ENCODE results near the gene MYO1D. TPM values are rescaled to one million over a fixed set of nuclear protein-coding genes. Genes with fewer than 3 reads are reported as not detected.

The MYO1D gene
- total and polyA plus RNA-seq, 2 of the 13 experiments (the other 11 are each of a cell fraction or from before 2014, with no cell fraction given) = 13.2 to 17.3 TPM

DNA sequence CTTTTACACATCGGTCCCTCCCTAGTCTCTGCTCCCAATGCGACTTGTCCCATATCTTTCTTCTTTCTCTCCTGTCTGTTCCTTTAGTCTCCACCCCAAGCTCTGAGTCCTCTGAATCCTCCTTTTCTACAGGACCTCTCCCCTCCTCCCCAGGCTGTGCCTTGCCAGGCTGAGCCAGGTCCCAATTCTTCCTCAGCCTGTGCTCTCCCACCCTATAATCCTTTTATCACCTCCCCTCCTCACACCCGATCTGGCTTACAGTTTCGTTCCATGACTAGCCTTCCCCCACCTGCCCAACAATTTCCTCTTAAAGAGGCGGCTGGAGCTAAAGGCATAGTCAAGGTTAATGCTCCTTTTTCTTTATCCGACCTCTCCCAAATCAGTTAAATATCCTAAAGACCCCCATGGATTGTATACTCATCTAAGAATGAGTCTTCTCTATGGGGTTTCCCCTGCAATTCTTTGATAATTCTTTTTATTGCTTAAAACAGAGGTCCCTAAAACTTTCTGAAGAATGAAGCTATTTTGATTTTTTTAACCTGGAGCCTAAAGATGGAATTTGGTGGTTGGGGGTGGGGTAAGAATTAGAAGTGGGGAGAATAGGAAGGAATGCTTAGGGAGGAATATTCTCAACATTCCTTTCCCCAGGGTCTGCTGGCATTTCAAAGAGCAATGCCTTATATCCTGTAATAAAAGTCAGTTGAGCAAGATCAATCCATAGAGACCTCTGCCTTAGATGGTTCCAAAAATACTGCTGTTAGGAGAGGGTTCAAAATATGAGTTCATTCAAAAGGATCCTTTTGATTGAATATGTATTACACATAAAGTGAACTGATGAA lies 102.8 kb downstream of the MYO1D start:
- Histone ChIP-seq H3K27me3 (ENCODE audit: control insufficient read depth in 1 of 2, insufficient read depth in 2 of 2, low read length in 2 of 2) (no peaks in the 10 kb centered on the region), H3K4me2 (ENCODE audit: low read depth, low read length) (no peak overlapping the region), H3K27ac (ENCODE audit: extremely low read length, insufficient read depth, low read length) (no peak overlapping the region), H3K79me2 (ENCODE audit: insufficient read depth, low read length) (no peaks in the 10 kb centered on the region), H3K9me3 (ENCODE audit: low read length) (no peaks in the 10 kb centered on the region), H4K20me1 (ENCODE audit: insufficient read depth, low read length) (no peaks in the 10 kb centered on the region), H2AFZ (ENCODE audit: low read length) (no peak overlapping the region), H3K4me3 (replicated peaks in 1 of 3; ENCODE audit: insufficient read depth in 1 of 3, low read depth in 2 of 3, low read length in 3 of 3) (no peak overlapping the region), H3K9ac (ENCODE audit: insufficient read depth, low read depth, low read length) (no peak overlapping the region), H3K4me1 (ENCODE audit: insufficient read depth, low read length) (no peaks in the 10 kb centered on the region), H3K36me3 (replicated peaks in 1 of 2; ENCODE audit: control insufficient read depth in 1 of 2, insufficient read depth in 2 of 2, low read length in 2 of 2) (no peaks in the 10 kb centered on the region)
- POLR2A ChIA-PET = no interaction called here
- CTCF ChIA-PET (ENCODE audit: low intra/inter-chr PET ratio, low total read pairs) = no interaction called here
- ATAC-seq (no peak), FAIRE-seq (no peak), DNase-seq (ENCODE audit: low spot score) (no peak)
- 93% methylated on average over 6 of the region's 6 CpGs for WGBS (ENCODE audit: low lambda C conversion rate)
- in situ Hi-C loops (cut with HindIII; ENCODE audit: extremely low pct_ligation_motif_present, low pct_unique_long_range_greater_than_20kb) (no loop called here), intact Hi-C loops (cut with micrococcal nuclease; ENCODE audit: unreplicated experiment) (no loop called here)
- TF ChIP-seq RAD51 (IDR thresholded peaks at IDR 0.05; ENCODE audit: borderline replicate concordance) (no peak), ZSCAN29 (CRISPR knock-in tag; conservative IDR thresholded peaks at IDR 0.05) (no peak), PCBP1 (IDR thresholded peaks at IDR 0.05; ENCODE audit: borderline replicate concordance, low read depth, low read length) (no peak), ZNF839 (CRISPR knock-in tag; IDR thresholded peaks at IDR 0.05; ENCODE audit: borderline replicate concordance) (no peak), NCOA2 (CRISPR knock-in tag; IDR thresholded peaks at IDR 0.05) (no peak), NKX3-1 (CRISPR knock-in tag; IDR thresholded peaks at IDR 0.05) (no peak), ZBTB7B (CRISPR knock-in tag; IDR thresholded peaks at IDR 0.05) (no peak), ZNF468 (CRISPR knock-in tag; IDR thresholded peaks at IDR 0.05) (no peak), ZNF589 (CRISPR knock-in tag; conservative IDR thresholded peaks at IDR 0.05) (no peak)
- TF ChIP-seq, protein P1, sequence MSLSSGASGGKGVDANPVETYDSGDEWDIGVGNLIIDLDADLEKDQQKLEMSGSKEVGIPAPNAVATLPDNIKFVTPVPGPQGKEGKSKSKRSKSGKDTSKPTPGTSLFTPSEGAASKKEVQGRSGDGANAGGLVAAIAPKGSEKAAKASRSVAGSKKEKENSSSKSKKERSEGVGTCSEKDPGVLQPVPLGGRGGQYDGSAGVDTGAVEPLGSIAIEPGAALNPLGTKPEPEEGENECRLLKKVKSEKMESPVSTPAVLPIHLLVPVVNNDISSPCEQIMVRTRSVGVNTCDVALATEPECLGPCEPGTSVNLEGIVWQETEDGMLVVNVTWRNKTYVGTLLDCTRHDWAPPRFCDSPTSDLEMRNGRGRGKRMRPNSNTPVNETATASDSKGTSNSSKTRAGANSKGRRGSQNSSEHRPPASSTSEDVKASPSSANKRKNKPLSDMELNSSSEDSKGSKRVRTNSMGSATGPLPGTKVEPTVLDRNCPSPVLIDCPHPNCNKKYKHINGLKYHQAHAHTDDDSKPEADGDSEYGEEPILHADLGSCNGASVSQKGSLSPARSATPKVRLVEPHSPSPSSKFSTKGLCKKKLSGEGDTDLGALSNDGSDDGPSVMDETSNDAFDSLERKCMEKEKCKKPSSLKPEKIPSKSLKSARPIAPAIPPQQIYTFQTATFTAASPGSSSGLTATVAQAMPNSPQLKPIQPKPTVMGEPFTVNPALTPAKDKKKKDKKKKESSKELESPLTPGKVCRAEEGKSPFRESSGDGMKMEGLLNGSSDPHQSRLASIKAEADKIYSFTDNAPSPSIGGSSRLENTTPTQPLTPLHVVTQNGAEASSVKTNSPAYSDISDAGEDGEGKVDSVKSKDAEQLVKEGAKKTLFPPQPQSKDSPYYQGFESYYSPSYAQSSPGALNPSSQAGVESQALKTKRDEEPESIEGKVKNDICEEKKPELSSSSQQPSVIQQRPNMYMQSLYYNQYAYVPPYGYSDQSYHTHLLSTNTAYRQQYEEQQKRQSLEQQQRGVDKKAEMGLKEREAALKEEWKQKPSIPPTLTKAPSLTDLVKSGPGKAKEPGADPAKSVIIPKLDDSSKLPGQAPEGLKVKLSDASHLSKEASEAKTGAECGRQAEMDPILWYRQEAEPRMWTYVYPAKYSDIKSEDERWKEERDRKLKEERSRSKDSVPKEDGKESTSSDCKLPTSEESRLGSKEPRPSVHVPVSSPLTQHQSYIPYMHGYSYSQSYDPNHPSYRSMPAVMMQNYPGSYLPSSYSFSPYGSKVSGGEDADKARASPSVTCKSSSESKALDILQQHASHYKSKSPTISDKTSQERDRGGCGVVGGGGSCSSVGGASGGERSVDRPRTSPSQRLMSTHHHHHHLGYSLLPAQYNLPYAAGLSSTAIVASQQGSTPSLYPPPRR (CRISPR knock-in tag; IDR thresholded peaks at IDR 0.05; ENCODE audit: borderline replicate concordance) = no peak
- TF ChIP-seq, protein P2, sequence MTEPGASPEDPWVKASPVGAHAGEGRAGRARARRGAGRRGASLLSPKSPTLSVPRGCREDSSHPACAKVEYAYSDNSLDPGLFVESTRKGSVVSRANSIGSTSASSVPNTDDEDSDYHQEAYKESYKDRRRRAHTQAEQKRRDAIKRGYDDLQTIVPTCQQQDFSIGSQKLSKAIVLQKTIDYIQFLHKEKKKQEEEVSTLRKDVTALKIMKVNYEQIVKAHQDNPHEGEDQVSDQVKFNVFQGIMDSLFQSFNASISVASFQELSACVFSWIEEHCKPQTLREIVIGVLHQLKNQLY (CRISPR knock-in tag; IDR thresholded peaks at IDR 0.05) = no peak
- TF ChIP-seq, protein P3, sequence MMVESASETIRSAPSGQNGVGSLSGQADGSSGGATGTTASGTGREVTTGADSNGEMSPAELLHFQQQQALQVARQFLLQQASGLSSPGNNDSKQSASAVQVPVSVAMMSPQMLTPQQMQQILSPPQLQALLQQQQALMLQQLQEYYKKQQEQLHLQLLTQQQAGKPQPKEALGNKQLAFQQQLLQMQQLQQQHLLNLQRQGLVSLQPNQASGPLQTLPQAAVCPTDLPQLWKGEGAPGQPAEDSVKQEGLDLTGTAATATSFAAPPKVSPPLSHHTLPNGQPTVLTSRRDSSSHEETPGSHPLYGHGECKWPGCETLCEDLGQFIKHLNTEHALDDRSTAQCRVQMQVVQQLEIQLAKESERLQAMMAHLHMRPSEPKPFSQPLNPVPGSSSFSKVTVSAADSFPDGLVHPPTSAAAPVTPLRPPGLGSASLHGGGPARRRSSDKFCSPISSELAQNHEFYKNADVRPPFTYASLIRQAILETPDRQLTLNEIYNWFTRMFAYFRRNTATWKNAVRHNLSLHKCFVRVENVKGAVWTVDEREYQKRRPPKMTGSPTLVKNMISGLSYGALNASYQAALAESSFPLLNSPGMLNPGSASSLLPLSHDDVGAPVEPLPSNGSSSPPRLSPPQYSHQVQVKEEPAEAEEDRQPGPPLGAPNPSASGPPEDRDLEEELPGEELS (CRISPR knock-in tag; IDR thresholded peaks at IDR 0.05) = no peak
- no TSS peak for BruUV-seq (replicated peaks)

All from HepG2 (cell line).